ENCODE results near the gene MBNL1.
"Not testable (repeated sequence)": the region's sequence is repeated elsewhere in the genome, so short reads cannot be mapped to it uniquely, and the experiment has no call there.

MBNL1 gene

DNA sequence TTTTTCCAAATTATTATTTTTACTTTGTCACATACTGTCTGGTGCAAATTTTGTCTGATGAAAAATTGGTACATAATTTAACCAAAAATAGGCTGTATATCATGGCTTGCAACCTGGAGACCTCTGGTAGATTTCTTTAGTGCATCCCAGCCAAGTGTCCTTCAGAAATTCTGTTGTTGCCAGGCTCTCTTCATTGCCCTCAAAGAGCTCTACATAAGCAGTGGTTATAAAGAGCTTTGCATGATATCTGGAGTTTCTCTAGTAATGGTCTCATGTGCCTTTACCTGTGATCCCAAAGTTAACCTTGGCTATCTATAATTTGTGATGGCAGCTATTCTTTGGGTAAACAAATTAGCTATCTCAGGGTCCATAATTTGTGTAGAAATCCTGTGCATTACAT is 157.7 kb downstream of the MBNL1 start:
- no peak overlapping the region for H3K27ac ChIP-seq
- DNase-seq, result no peak
- H3K4me3 ChIP-seq (ENCODE audit: low read depth, low read length), result no peak overlapping the region
- H3K36me3 ChIP-seq, result no peaks in the 10 kb centered on the region
- no peaks in the 10 kb centered on the region for H3K9me3 ChIP-seq (ENCODE audit: severe bottlenecking)
- TF ChIP-seq, protein P1, sequence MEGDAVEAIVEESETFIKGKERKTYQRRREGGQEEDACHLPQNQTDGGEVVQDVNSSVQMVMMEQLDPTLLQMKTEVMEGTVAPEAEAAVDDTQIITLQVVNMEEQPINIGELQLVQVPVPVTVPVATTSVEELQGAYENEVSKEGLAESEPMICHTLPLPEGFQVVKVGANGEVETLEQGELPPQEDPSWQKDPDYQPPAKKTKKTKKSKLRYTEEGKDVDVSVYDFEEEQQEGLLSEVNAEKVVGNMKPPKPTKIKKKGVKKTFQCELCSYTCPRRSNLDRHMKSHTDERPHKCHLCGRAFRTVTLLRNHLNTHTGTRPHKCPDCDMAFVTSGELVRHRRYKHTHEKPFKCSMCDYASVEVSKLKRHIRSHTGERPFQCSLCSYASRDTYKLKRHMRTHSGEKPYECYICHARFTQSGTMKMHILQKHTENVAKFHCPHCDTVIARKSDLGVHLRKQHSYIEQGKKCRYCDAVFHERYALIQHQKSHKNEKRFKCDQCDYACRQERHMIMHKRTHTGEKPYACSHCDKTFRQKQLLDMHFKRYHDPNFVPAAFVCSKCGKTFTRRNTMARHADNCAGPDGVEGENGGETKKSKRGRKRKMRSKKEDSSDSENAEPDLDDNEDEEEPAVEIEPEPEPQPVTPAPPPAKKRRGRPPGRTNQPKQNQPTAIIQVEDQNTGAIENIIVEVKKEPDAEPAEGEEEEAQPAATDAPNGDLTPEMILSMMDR (IDR thresholded peaks at IDR 0.05; ENCODE audit: low read depth, low read length), result no peak
- no peaks in the 10 kb centered on the region for H3K27me3 ChIP-seq (ENCODE audit: insufficient read depth, low read depth, severe bottlenecking)

DNA sequence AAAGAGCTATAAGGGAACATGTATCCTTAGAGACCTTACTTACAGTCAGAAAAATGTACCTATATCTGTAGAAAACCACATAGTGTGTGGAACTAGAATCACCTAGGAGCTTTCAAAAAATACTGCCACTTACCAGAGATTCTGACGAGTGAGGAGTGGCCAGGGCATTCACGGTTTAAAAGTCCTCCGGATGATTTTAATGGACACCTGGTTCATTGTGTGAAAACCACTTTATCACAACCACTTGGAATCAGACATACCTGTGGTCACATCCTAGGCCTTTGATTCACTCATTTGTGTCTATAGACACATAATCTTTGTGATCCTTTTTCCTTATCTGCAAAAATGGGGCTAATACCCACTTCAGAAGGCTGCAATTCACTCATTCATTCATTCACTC is 159.8 kb downstream of the MBNL1 start:
- Histone ChIP-seq H3K4me3 (ENCODE audit: low read depth, low read length) (no peak overlapping the region), H3K36me3 (no peaks in the 10 kb centered on the region), H3K27ac (no peak overlapping the region), H3K9me3 (ENCODE audit: severe bottlenecking) (no peaks in the 10 kb centered on the region), H3K27me3 (ENCODE audit: insufficient read depth, low read depth, severe bottlenecking) (no peaks in the 10 kb centered on the region)
- TF ChIP-seq, protein P1 (IDR thresholded peaks at IDR 0.05; ENCODE audit: low read depth, low read length), result no peak
- no peak for DNase-seq

DNA sequence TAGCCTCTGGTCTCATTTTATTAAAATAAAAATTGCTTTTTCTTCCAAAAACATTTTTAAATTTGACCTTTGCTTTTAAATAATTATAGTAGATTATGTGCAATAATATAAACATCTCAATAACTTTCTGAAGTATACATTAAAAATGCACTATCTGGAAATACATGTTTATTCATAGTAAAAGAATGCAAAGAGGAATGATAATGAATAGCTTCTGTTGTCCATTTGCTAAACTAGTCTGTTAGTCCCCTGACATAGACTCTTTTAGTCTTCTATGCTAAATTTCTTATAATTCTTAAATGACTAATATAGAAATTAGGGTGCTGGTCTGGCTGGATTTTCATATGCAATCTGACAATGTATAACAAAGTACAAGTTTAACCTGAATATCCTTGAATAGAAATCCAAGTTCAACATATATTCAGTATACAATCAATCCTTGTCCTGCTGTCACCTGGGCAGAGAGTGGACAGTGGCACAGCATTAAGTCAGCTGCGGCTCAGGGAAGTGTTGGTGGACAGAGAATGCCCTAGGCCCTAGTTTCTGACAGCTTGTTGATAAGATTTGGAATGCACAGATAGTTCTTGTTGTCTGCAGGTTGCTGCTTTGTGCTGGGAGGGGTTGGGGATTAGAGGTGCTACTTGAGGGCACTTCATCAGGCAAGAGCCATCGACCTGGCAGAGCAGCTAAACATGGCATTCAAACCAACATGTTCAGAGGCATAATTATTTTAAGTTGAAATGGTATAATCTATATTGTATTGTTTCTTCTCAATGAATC is 161.7 kb downstream of the MBNL1 start:
- Histone ChIP-seq H3K27me3 (ENCODE audit: insufficient read depth, low read depth, severe bottlenecking) (no peaks in the 10 kb centered on the region), H3K27ac (no peak overlapping the region), H3K4me3 (ENCODE audit: low read depth, low read length) (no peak overlapping the region), H3K9me3 (ENCODE audit: severe bottlenecking) (no peaks in the 10 kb centered on the region), H3K36me3 (no peaks in the 10 kb centered on the region)
- peak; percentile 29 for DNase-seq
- TF ChIP-seq, protein P1 (IDR thresholded peaks at IDR 0.05; ENCODE audit: low read depth, low read length), result no peak

DNA sequence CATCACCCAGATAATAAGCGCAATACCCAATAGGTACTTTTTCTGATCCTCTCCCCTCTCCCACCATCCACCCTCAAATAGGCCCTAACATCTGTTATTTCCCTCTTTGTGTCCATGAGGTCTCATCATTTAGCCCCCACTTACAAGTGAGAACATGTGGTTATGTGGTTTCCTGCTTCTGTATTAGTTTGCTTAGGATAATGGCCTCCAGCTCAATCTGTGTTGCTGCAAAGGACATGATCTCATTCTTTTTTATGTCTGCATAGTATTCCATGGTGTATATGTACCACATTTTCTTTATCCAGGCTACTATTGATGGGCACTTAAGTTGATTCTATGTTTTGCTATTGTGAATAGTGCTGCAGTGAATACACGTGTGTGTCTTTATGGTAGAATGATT is 165.4 kb downstream of the MBNL1 start:
- no peaks in the 10 kb centered on the region for H3K9me3 ChIP-seq (ENCODE audit: severe bottlenecking)
- H3K36me3 ChIP-seq, result no peaks in the 10 kb centered on the region
- H3K4me3 ChIP-seq (ENCODE audit: low read depth, low read length), result no peak overlapping the region
- no peak for DNase-seq
- TF ChIP-seq, protein P1 (IDR thresholded peaks at IDR 0.05; ENCODE audit: low read depth, low read length), result no peak
- no peak overlapping the region for H3K27ac ChIP-seq
- H3K27me3 ChIP-seq (ENCODE audit: insufficient read depth, low read depth, severe bottlenecking), result no peaks in the 10 kb centered on the region

DNA sequence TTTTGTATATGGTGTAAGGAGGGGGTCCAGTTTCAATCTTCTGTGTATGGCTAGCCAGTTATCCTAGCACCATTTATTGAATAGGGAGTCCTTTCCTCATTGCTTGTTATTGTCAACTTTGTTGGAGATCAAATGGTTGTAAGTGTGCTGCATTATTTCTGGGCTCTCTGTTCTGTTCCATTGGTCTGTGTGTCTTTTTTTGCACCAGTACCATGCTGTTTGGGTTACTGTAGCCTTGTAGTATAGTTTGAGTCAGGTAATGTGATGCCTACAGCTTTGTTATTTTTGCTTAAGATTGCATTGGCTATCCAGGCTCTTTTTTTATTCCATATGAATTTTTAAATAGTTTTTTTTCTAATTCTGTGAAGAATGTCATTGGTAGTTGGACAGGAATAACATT is 166.5 kb downstream of the MBNL1 start:
- H3K36me3 ChIP-seq; H3K9me3 ChIP-seq (ENCODE audit: severe bottlenecking); H3K27ac ChIP-seq; H3K4me3 ChIP-seq (ENCODE audit: low read depth, low read length); DNase-seq; H3K27me3 ChIP-seq (ENCODE audit: insufficient read depth, low read depth, severe bottlenecking): not testable (repeated sequence)

DNA sequence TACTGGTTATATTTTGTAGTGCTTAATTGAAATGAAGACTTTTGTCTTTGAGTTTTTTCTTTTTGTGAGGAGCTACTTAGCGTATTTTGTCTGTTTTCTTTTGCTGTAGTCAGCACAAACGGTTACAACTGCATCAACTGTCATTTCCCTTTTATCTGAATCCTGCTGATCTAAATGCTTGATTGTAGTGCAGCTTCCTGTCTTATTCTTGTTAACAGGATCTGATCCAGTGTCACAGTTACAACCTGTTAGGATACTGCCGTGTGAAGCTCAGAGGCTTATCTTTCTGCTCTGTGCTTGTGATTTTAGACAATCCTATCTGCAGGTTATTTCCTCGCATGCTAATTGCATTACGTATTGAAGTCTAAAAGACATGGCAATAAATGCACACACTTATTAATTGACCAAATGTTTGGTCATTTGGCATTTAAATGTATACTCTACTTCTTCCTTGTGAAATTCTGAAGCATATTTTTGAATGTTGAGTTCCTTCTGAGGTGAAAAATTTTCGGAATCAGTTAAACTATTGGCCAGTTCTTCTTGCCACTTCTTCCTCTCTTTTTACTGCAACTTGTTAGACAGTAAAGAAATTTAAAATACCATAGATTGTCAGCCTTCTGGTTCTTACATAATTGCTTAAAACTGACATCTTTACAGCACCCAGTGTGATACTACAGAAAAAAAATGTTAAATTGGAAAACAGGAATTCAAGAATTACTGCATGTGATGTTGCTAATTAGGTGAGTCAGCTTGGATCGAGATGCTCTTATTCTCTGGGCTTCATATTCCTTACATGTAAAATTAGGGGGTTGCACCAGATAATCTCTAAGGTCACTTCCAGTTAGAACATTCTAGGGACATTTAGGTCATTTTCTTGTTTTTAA is 168.2 kb downstream of the MBNL1 start:
- no peak for DNase-seq
- H3K27me3 ChIP-seq (ENCODE audit: insufficient read depth, low read depth, severe bottlenecking), result no peaks in the 10 kb centered on the region
- H3K36me3 ChIP-seq, result no peaks in the 10 kb centered on the region
- H3K9me3 ChIP-seq (ENCODE audit: severe bottlenecking), result no peaks in the 10 kb centered on the region
- H3K4me3 ChIP-seq (ENCODE audit: low read depth, low read length), result no peak overlapping the region
- TF ChIP-seq, protein P1 (IDR thresholded peaks at IDR 0.05; ENCODE audit: low read depth, low read length), result no peak
- no peak overlapping the region for H3K27ac ChIP-seq

Measured in WERI-Rb-1 (cell line).